GM12878 (cell line): Measurements from ENCODE around the gene LZTFL1.

Source experiments
- ATF2 ChIP-seq: IDR thresholded peaks from 2 replicates; pipeline ENCODE4 v1.6.1; 2012; ENCODE audit warnings: low read length, inconsistent platforms
- CBX3 ChIP-seq: fragments of 200-600 bp; sonication (generic); IDR thresholded peaks from 2 replicates; pipeline ENCODE4 v1.6.1; 2016; ENCODE audit warnings: low read depth, borderline replicate concordance
- HDAC6 ChIP-seq: fragments of 200-600 bp; sonication (generic); IDR thresholded peaks from one replicate; pipeline ENCODE4 v1.8.0; 2017; ENCODE audit warnings: antibody characterized with exemption; ENCODE audit not compliant: unreplicated experiment
- NFYA ChIP-seq: IDR thresholded peaks from 2 replicates; pipeline ENCODE4 v1.6.1; 2011; ENCODE audit warnings: low read depth, mild to moderate bottlenecking, low read length, improper control_type of control experiment, borderline replicate concordance
- POLR2AphosphoS5 ChIP-seq: IDR thresholded peaks from 2 replicates; pipeline ENCODE4 v1.6.1; 2011; ENCODE audit warnings: mild to moderate bottlenecking, low read length, inconsistent platforms
- REST ChIP-seq: IDR thresholded peaks from 2 replicates; pipeline ENCODE4 v1.6.1; 2012; ENCODE audit warnings: mild to moderate bottlenecking, low read depth, low read length
- TF ChIP-seq, protein P1 (sequence below), 3 experiments: IDR thresholded peaks in 2 of 3; conservative IDR thresholded peaks in 1 of 3; 2 replicates each; pipeline ENCODE4 v1.5.1; 2011; ENCODE audit warnings: low read depth in 3 of 3, low read length in 3 of 3, mild to moderate bottlenecking in 3 of 3, control low read depth in 2 of 3, moderate library complexity in 2 of 3, inconsistent platforms in 1 of 3, mixed read lengths in 1 of 3; ENCODE audit not compliant: control insufficient read depth in 2 of 3, insufficient read depth in 1 of 3; ENCODE audit errors: extremely low read depth in 1 of 3

DNA sequence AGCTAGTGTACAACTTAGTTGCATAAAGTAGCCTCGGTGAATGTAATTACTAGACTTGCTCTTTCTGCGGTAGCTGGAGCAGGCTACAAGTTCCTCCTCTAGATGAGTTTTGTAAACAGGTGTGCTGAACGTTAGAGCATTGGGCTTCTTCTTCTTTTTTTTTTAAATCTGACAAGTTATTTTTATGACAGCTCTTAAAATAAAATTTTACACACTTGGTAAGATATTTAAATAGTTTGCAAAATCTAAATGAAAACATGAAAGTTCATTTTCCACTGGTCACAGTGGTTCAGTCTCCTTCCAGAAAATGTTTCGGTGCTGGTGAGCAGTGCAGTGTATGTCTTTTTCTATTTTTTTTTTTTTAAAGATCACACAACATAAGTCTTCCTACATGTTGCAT, 47.4 kb upstream of the LZTFL1 start:
- TF ChIP-seq CBX3 (no peak), ATF2 (0 out of 2 replicates have a peak, but pooled peaks have one; percentile 15), POLR2AphosphoS5 (no peak), HDAC6 (no peak), NFYA (no peak), REST (no peak)
- TF ChIP-seq, protein P1, sequence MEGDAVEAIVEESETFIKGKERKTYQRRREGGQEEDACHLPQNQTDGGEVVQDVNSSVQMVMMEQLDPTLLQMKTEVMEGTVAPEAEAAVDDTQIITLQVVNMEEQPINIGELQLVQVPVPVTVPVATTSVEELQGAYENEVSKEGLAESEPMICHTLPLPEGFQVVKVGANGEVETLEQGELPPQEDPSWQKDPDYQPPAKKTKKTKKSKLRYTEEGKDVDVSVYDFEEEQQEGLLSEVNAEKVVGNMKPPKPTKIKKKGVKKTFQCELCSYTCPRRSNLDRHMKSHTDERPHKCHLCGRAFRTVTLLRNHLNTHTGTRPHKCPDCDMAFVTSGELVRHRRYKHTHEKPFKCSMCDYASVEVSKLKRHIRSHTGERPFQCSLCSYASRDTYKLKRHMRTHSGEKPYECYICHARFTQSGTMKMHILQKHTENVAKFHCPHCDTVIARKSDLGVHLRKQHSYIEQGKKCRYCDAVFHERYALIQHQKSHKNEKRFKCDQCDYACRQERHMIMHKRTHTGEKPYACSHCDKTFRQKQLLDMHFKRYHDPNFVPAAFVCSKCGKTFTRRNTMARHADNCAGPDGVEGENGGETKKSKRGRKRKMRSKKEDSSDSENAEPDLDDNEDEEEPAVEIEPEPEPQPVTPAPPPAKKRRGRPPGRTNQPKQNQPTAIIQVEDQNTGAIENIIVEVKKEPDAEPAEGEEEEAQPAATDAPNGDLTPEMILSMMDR (IDR thresholded peaks at IDR 0.05 in 2 of 3, conservative IDR thresholded peaks at IDR 0.05 in 1 of 3; ENCODE audit: control insufficient read depth in 2 of 3, extremely low read depth in 1 of 3, insufficient read depth in 1 of 3, low read depth in 3 of 3, low read length in 3 of 3), result no peak
